GM13977 (cell line): Measurements from ENCODE around the gene CHST11.

Experiments used
- DNase-seq: peaks from one replicate; pipeline ENCODE4 v3.0.0; 2012; ENCODE audit warnings: low spot score
- in situ Hi-C: fragments of 300-500 bp; cut with MboI; formaldehyde crosslinking; loops from one replicate; pipeline ENCODE4 v1.12.0; 2022; ENCODE audit warnings: low sequenced_read_pairs, low pct_unique_long_range_greater_than_20kb, mixed read lengths, inconsistent platforms; ENCODE audit not compliant: unreplicated experiment
- TF ChIP-seq, protein P1 (sequence below): IDR thresholded peaks from 2 replicates; pipeline ENCODE4 v1.5.1; 2012; ENCODE audit warnings: mild to moderate bottlenecking, control low read depth; ENCODE audit not compliant: insufficient read depth; ENCODE audit errors: extremely low read depth, missing control alignments

The CHST11 gene

GRCh38 chr12:104588921-104589590 lies 132.3 kb downstream of the CHST11 start:
- TF ChIP-seq, protein P1, sequence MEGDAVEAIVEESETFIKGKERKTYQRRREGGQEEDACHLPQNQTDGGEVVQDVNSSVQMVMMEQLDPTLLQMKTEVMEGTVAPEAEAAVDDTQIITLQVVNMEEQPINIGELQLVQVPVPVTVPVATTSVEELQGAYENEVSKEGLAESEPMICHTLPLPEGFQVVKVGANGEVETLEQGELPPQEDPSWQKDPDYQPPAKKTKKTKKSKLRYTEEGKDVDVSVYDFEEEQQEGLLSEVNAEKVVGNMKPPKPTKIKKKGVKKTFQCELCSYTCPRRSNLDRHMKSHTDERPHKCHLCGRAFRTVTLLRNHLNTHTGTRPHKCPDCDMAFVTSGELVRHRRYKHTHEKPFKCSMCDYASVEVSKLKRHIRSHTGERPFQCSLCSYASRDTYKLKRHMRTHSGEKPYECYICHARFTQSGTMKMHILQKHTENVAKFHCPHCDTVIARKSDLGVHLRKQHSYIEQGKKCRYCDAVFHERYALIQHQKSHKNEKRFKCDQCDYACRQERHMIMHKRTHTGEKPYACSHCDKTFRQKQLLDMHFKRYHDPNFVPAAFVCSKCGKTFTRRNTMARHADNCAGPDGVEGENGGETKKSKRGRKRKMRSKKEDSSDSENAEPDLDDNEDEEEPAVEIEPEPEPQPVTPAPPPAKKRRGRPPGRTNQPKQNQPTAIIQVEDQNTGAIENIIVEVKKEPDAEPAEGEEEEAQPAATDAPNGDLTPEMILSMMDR, result no peak
- no peak for DNase-seq
- in situ Hi-C loops, result no loop called here

GRCh38 chr12:104590022-104590421 lies 133.3 kb downstream of the CHST11 start:
- in situ Hi-C loops, result no loop called here
- TF ChIP-seq, protein P1, result no peak
- DNase-seq, result no peak

GRCh38 chr12:104591257-104591885 lies 134.6 kb downstream of the CHST11 start:
- no peak for DNase-seq
- in situ Hi-C loops, result no loop called here
- TF ChIP-seq, protein P1, result no peak

- no peak for DNase-seq
- TF ChIP-seq, protein P1, result no peak
- in situ Hi-C loops, result no loop called here
Measured at GRCh38 chr12:104593482-104593881, 136.7 kb downstream of the CHST11 start.

DNA sequence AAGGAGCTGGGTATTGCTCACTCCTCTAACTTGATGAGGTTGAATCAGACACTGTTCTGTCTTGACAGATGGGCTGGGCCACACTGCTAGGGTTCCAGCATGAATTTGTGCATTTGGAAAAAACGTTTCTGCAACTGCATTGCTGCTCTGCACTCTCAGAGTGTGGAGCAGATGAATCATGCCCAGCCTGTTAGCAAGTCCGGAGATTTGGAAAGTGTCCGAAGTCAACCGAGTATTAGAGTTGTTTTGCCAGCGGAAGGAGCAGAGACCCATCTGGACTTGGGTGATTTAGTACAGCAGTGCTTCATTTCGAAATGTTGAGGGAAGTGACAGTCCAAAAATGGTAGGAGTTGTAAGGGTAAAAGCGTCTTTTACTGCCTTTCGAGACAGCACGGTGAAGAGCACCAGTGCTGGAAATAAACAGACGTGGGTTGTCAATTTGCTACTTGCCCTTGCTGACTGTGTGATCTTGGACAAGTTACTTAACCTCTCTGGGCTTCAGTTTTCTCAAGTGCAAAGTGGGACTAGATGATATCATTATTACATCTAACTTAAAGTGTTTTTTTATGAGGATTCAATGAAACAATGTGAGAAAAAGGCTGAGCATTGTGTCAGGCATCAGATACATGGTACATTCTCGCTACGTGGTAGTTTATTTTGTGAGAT lies 139.5 kb downstream of the CHST11 start:
- in situ Hi-C loops, result no loop called here
- no peak for DNase-seq
- TF ChIP-seq, protein P1, result no peak

GRCh38 chr12:104596898-104597843 lies 140.4 kb downstream of the CHST11 start:
- in situ Hi-C loops, result no loop called here
- TF ChIP-seq, protein P1, result no peak
- no peak for DNase-seq
